Sciatic nerve (tissue), 2 donors: Measurements from ENCODE around the gene MAPK7. TPM values are rescaled to one million over a fixed set of nuclear protein-coding genes. Genes with fewer than 3 reads are reported as not detected.

Source experiments
- ATAC-seq: fragments of 200-7000 bp; cut with Tn5 transposase; one replicate; pipeline ENCODE4 v1.9.1; 2020; ENCODE audit warnings: mild to moderate bottlenecking, moderate library complexity
- DNase-seq: peaks from one replicate; pipeline ENCODE4 v3.0.0-alpha.2; 2020; ENCODE audit warnings: low spot score
- intact Hi-C: fragments of 100-400 bp; cut with DNase I; formaldehyde crosslinking; loops from one replicate; pipeline ENCODE4 v1.14.2; 2022
- total RNA-seq: library from RNA; stranded (reverse); fragmentation: NEBNext Ultra II Directional; extraction: Animal tissue kit (Norgen Biotek cat#: 25700); gene quantifications from one replicate; pipeline ENCODE4 v1.2.1, GENCODE V29; 2021
- donor health status: DM: no; HTN: no; CAD: no.
- donor health status: DM: no; HTN: no; CAD: no.

MAPK7 gene
- total RNA-seq, 1 donor from 2014 or later: 28.2 TPM

GRCh38 chr17:19386974-19387920 lies 8.9 kb downstream of the MAPK7 start, which contains the start of gene MFAP4:
TSS of gene MFAP4 (minus strand) at chr17:19387190. CDS start at chr17:19387155, 35 bp downstream.
- DNase-seq: peak; percentile 81
- intact Hi-C loops: no loop called here
- ATAC-seq: peak; percentile 68

- intact Hi-C loops: no loop called here
- ATAC-seq (peak; percentile 38), DNase-seq (peak; percentile 45)
These were observed 9.7 kb downstream of the MAPK7 start for GRCh38 chr17:19387921-19388521.

- intact Hi-C loops: no loop called here
- ATAC-seq (no peak), DNase-seq (peak; percentile 62)
These were observed 10.8 kb downstream of the MAPK7 start for GRCh38 chr17:19388791-19389785.

- ATAC-seq (no peak), DNase-seq (no peak)
- intact Hi-C loops: no loop called here
These were observed 12.7 kb downstream of the MAPK7 start for GRCh38 chr17:19390951-19391350.

- DNase-seq (peak; percentile 27), ATAC-seq (no peak)
- intact Hi-C loops: no loop called here
These were observed 13.1 kb downstream of the MAPK7 start for GRCh38 chr17:19391432-19391831.

- ATAC-seq (no peak), DNase-seq (peak; percentile 51)
- intact Hi-C loops: no loop called here
These were observed 14.0 kb downstream of the MAPK7 start for GRCh38 chr17:19392303-19392702.

GRCh38 chr17:19397556-19398041 lies 19.3 kb downstream of the MAPK7 start:
- DNase-seq (no peak), ATAC-seq (no peak)
- intact Hi-C loops: no loop called here

GRCh38 chr17:19398301-19399181 lies 20.2 kb downstream of the MAPK7 start:
- intact Hi-C loops: no loop called here
- peak; percentile 82 for ATAC-seq
- DNase-seq: peak; percentile 81

GRCh38 chr17:19399750-19400450 lies 21.6 kb downstream of the MAPK7 start:
- ATAC-seq (no peak), DNase-seq (no peak)
- intact Hi-C loops: no loop called here

- intact Hi-C loops: no loop called here
- DNase-seq (no peak), ATAC-seq (no peak)
These were observed 23.2 kb downstream of the MAPK7 start for GRCh38 chr17:19401321-19402010.

- DNase-seq (no peak), ATAC-seq (no peak)
- intact Hi-C loops: no loop called here
These were observed 23.9 kb downstream of the MAPK7 start for GRCh38 chr17:19402171-19402570.

- DNase-seq (no peak), ATAC-seq (no peak)
- intact Hi-C loops: no loop called here
These were observed 24.7 kb downstream of the MAPK7 start for GRCh38 chr17:19403021-19403420.

- intact Hi-C loops: no loop called here
- ATAC-seq: no peak
- no peak for DNase-seq
These were observed 26.0 kb downstream of the MAPK7 start for GRCh38 chr17:19404264-19404663.

GRCh38 chr17:19405114-19405513 lies 26.8 kb downstream of the MAPK7 start:
- intact Hi-C loops: no loop called here
- DNase-seq (no peak), ATAC-seq (no peak)

- intact Hi-C loops: no loop called here
- no peak for ATAC-seq
- DNase-seq: no peak
These were observed 29.5 kb downstream of the MAPK7 start for GRCh38 chr17:19407601-19408345.

- no peak for ATAC-seq
- intact Hi-C loops: no loop called here
- no peak for DNase-seq
These were observed 30.0 kb downstream of the MAPK7 start for GRCh38 chr17:19408346-19408710.
